ENCODE results near the gene PDCD6IP.
"Not testable (repeated sequence)": the region's sequence is repeated elsewhere in the genome, so short reads cannot be mapped to it uniquely, and the experiment has no call there.

PDCD6IP gene

GRCh38 chr3:33792167-33792892 is 6.1 kb upstream of the PDCD6IP start:
- DNase-seq, result no peak

- no peak for DNase-seq
Observed at GRCh38 chr3:33795131-33795530, 3.3 kb upstream of the PDCD6IP start.

GRCh38 chr3:33795856-33796536 is 2.4 kb upstream of the PDCD6IP start:
- DNase-seq, result no peak

GRCh38 chr3:33798113-33798417 is 365 bp upstream of the PDCD6IP start:
- no peak for DNase-seq

GRCh38 chr3:33799202-33799551 is 747 bp downstream of the PDCD6IP start:
- DNase-seq, result no peak

- DNase-seq, result no peak
Observed at GRCh38 chr3:33803252-33803651, 4.8 kb downstream of the PDCD6IP start.

- no peak for DNase-seq
Observed at GRCh38 chr3:33803894-33804526, 5.6 kb downstream of the PDCD6IP start.

GRCh38 chr3:33807191-33807590 is 8.8 kb downstream of the PDCD6IP start:
- DNase-seq, result no peak

GRCh38 chr3:33808559-33808958 is 10.1 kb downstream of the PDCD6IP start:
- DNase-seq, result no peak

GRCh38 chr3:33810545-33810944 is 12.1 kb downstream of the PDCD6IP start:
- no peak for DNase-seq

- DNase-seq, result no peak
Observed at GRCh38 chr3:33821989-33822388, 23.6 kb downstream of the PDCD6IP start.

GRCh38 chr3:33823821-33824220 is 25.4 kb downstream of the PDCD6IP start:
- DNase-seq, result no peak

GRCh38 chr3:33825111-33825510 is 26.7 kb downstream of the PDCD6IP start:
- DNase-seq, result no peak

- DNase-seq, result no peak
Observed at GRCh38 chr3:33826206-33826605, 27.8 kb downstream of the PDCD6IP start.

- no peak for DNase-seq
Observed at GRCh38 chr3:33826688-33827087, 28.3 kb downstream of the PDCD6IP start.

GRCh38 chr3:33829720-33830119 is 31.3 kb downstream of the PDCD6IP start:
- no peak for DNase-seq

- DNase-seq, result no peak
Observed at GRCh38 chr3:33831053-33831452, 32.6 kb downstream of the PDCD6IP start.

- no peak for DNase-seq
Observed at GRCh38 chr3:33833408-33834095, 35.1 kb downstream of the PDCD6IP start.

- DNase-seq, result no peak
Observed at GRCh38 chr3:33834096-33834453, 35.6 kb downstream of the PDCD6IP start.

GRCh38 chr3:33837182-33837581 is 38.8 kb downstream of the PDCD6IP start:
- DNase-seq, result not testable (repeated sequence)

GRCh38 chr3:33839283-33839682 is 40.9 kb downstream of the PDCD6IP start:
- no peak for DNase-seq

GRCh38 chr3:33840179-33840578 is 41.7 kb downstream of the PDCD6IP start:
- no peak for DNase-seq

- DNase-seq, result no peak
Observed at GRCh38 chr3:33848624-33849347, 50.4 kb downstream of the PDCD6IP start.

Data from activated gamma-delta T cell (primary cell).